Activated T-cell treated with anti-CD3 and anti-CD28 coated beads for 24 hours (primary cell): ENCODE measurements around the gene PHF3.
A peak's percentile ranks its signal among the peaks of the same experiment; 100 is the strongest.

Experiments used
- DNase-seq: peaks from one replicate; pipeline ENCODE4 v3.0.0-alpha.2; 2020; ENCODE audit warnings: low read depth

The PHF3 gene

GRCh38 chr6:63635588-63636517 lies at the start of gene PHF3:
Gene PHF3, plus strand, starts transcription at chr6:63635802. Its CDS starts 10,750 bp downstream, at chr6:63646552.
- DNase-seq: peak; percentile 89

GRCh38 chr6:63589952-63590411 lies 45.6 kb upstream of the PHF3 start:
- DNase-seq: no peak

GRCh38 chr6:63592886-63593285 lies 42.7 kb upstream of the PHF3 start:
- no peak for DNase-seq

GRCh38 chr6:63597141-63598048 lies 38.2 kb upstream of the PHF3 start:
- no peak for DNase-seq

GRCh38 chr6:63598049-63599036 lies 37.3 kb upstream of the PHF3 start:
- DNase-seq: peak; percentile 60

GRCh38 chr6:63599243-63599642 lies 36.4 kb upstream of the PHF3 start:
- no peak for DNase-seq

GRCh38 chr6:63600136-63600535 lies 35.5 kb upstream of the PHF3 start:
- DNase-seq: no peak

- DNase-seq: no peak
These were observed 26.4 kb upstream of the PHF3 start for GRCh38 chr6:63609231-63609630.

- DNase-seq: no peak
These were observed 24.7 kb upstream of the PHF3 start for GRCh38 chr6:63610944-63611343.

- DNase-seq: no peak
These were observed 24.0 kb upstream of the PHF3 start for GRCh38 chr6:63611560-63611959.

GRCh38 chr6:63615590-63615989 lies 20.0 kb upstream of the PHF3 start:
- no peak for DNase-seq

GRCh38 chr6:63624091-63624490 lies 11.5 kb upstream of the PHF3 start:
- DNase-seq: no peak

GRCh38 chr6:63630466-63630865 lies 5.1 kb upstream of the PHF3 start:
- DNase-seq: no peak

- no peak for DNase-seq
These were observed 972 bp upstream of the PHF3 start for GRCh38 chr6:63634630-63635029.

- no peak for DNase-seq
These were observed 401 bp upstream of the PHF3 start for GRCh38 chr6:63635215-63635587.

- peak; percentile 42 for DNase-seq
These were observed 968 bp downstream of the PHF3 start for GRCh38 chr6:63636518-63637021.

- DNase-seq: no peak
These were observed 2.4 kb downstream of the PHF3 start for GRCh38 chr6:63637865-63638445.

- DNase-seq: no peak
These were observed 4.5 kb downstream of the PHF3 start for GRCh38 chr6:63640062-63640461.

GRCh38 chr6:63643862-63644261 lies 8.3 kb downstream of the PHF3 start:
- no peak for DNase-seq

GRCh38 chr6:63644668-63645326 lies 9.2 kb downstream of the PHF3 start:
- no peak for DNase-seq
